Measurements from ENCODE around the gene TBX15. TPM values are rescaled to one million over a fixed set of nuclear protein-coding genes. Genes with fewer than 3 reads are reported as not detected.

The TBX15 gene
- total and polyA plus RNA-seq, 2 experiments from 2014 or later, result 0.21 TPM; not detected in 1

GRCh38 chr1:119004781-119005180 lies 16.6 kb upstream of the TBX15 start:
- no peak overlapping the region for H3K4me2 ChIP-seq
- peaks cover 12% of the 10 kb centered on the region for H3F3A ChIP-seq (replicated peaks; ENCODE audit: low read depth)
- no peak for DNase-seq (ENCODE audit: low spot score)
- no peak for ATAC-seq
- Mint-ChIP-seq H3K27ac (no peak overlapping the region), H3K4me3 (no peak overlapping the region), H3K9me3 (no peaks in the 10 kb centered on the region; the same call in 2 of the 3 replicates), H3K4me1 (peaks cover 57% of the 10 kb centered on the region), H3K36me3 (ENCODE audit: low read depth) (no peaks in the 10 kb centered on the region), H3K27me3 (ENCODE audit: insufficient read depth, low read depth, poor library complexity) (peaks cover 98% of the 10 kb centered on the region)
- H3K27me3 ChIP-seq (ENCODE audit: insufficient read depth), result peaks cover 100% of the 10 kb centered on the region
- no peak overlapping the region for H3K27ac ChIP-seq (ENCODE audit: low read depth)
- TF ChIP-seq NANOG (IDR thresholded peaks at IDR 0.05; ENCODE audit: borderline replicate concordance) (no peak), JUNB (IDR thresholded peaks at IDR 0.05; ENCODE audit: unreplicated experiment) (no peak), CREB1 (CRISPR knock-in tag; IDR thresholded peaks at IDR 0.05; ENCODE audit: low read depth) (no peak), ZNF462 (CRISPR knock-in tag; IDR thresholded peaks at IDR 0.05) (no peak), ZNF331 (CRISPR knock-in tag; IDR thresholded peaks at IDR 0.05; ENCODE audit: low read depth) (no peak), ZNF114 (CRISPR knock-in tag; IDR thresholded peaks at IDR 0.05) (no peak), EZH2phosphoT487 (IDR thresholded peaks at IDR 0.05; ENCODE audit: unreplicated experiment) (no peak), POLR2AphosphoS5 (IDR thresholded peaks at IDR 0.05; ENCODE audit: low read depth) (no peak), EZH2 (IDR thresholded peaks at IDR 0.05; ENCODE audit: low read depth, unreplicated experiment) (no peak), STAT1 (IDR thresholded peaks at IDR 0.05; ENCODE audit: unreplicated experiment) (no peak)
- TF ChIP-seq, protein P1, sequence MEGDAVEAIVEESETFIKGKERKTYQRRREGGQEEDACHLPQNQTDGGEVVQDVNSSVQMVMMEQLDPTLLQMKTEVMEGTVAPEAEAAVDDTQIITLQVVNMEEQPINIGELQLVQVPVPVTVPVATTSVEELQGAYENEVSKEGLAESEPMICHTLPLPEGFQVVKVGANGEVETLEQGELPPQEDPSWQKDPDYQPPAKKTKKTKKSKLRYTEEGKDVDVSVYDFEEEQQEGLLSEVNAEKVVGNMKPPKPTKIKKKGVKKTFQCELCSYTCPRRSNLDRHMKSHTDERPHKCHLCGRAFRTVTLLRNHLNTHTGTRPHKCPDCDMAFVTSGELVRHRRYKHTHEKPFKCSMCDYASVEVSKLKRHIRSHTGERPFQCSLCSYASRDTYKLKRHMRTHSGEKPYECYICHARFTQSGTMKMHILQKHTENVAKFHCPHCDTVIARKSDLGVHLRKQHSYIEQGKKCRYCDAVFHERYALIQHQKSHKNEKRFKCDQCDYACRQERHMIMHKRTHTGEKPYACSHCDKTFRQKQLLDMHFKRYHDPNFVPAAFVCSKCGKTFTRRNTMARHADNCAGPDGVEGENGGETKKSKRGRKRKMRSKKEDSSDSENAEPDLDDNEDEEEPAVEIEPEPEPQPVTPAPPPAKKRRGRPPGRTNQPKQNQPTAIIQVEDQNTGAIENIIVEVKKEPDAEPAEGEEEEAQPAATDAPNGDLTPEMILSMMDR (conservative IDR thresholded peaks at IDR 0.05; ENCODE audit: low read depth in 2 of 2), result no peak
- TF ChIP-seq, protein P2, sequence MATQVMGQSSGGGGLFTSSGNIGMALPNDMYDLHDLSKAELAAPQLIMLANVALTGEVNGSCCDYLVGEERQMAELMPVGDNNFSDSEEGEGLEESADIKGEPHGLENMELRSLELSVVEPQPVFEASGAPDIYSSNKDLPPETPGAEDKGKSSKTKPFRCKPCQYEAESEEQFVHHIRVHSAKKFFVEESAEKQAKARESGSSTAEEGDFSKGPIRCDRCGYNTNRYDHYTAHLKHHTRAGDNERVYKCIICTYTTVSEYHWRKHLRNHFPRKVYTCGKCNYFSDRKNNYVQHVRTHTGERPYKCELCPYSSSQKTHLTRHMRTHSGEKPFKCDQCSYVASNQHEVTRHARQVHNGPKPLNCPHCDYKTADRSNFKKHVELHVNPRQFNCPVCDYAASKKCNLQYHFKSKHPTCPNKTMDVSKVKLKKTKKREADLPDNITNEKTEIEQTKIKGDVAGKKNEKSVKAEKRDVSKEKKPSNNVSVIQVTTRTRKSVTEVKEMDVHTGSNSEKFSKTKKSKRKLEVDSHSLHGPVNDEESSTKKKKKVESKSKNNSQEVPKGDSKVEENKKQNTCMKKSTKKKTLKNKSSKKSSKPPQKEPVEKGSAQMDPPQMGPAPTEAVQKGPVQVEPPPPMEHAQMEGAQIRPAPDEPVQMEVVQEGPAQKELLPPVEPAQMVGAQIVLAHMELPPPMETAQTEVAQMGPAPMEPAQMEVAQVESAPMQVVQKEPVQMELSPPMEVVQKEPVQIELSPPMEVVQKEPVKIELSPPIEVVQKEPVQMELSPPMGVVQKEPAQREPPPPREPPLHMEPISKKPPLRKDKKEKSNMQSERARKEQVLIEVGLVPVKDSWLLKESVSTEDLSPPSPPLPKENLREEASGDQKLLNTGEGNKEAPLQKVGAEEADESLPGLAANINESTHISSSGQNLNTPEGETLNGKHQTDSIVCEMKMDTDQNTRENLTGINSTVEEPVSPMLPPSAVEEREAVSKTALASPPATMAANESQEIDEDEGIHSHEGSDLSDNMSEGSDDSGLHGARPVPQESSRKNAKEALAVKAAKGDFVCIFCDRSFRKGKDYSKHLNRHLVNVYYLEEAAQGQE (IDR thresholded peaks at IDR 0.05; ENCODE audit: unreplicated experiment), result no peak
- TF ChIP-seq, protein P3, sequence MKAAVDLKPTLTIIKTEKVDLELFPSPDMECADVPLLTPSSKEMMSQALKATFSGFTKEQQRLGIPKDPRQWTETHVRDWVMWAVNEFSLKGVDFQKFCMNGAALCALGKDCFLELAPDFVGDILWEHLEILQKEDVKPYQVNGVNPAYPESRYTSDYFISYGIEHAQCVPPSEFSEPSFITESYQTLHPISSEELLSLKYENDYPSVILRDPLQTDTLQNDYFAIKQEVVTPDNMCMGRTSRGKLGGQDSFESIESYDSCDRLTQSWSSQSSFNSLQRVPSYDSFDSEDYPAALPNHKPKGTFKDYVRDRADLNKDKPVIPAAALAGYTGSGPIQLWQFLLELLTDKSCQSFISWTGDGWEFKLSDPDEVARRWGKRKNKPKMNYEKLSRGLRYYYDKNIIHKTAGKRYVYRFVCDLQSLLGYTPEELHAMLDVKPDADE (IDR thresholded peaks at IDR 0.05), result no peak
- H3K79me2 ChIP-seq (replicated peaks; ENCODE audit: insufficient read depth), result no peaks in the 10 kb centered on the region
- H3K9me2 ChIP-seq (ENCODE audit: insufficient read depth), result no peaks in the 10 kb centered on the region
- H4K20me1 ChIP-seq (replicated peaks; ENCODE audit: insufficient read depth), result peaks cover 16% of the 10 kb centered on the region
- H2AFZ ChIP-seq, result no peak overlapping the region
- H3K4me3 ChIP-seq, result no peak overlapping the region
- H3K36me3 ChIP-seq (ENCODE audit: insufficient read depth), result no peaks in the 10 kb centered on the region
- peaks cover 60% of the 10 kb centered on the region for H3K4me1 ChIP-seq (ENCODE audit: insufficient read depth)

Data from GM23338 (cell line).